Osteocyte (in vitro differentiated cells): ENCODE results near the gene BCL2L11. TPM values are rescaled to one million over a fixed set of nuclear protein-coding genes. Genes with fewer than 3 reads are reported as not detected.

Experiments used
- DNase-seq: peaks from one replicate; pipeline ENCODE4 v3.0.0; 2021; ENCODE audit warnings: mixed read lengths; ENCODE audit not compliant: unreplicated experiment; ENCODE audit errors: extremely low spot score
- H3K27ac Mint-ChIP-seq: one replicate; pipeline ENCODE4 v1.8.0; 2021; ENCODE audit warnings: mild to moderate bottlenecking, mixed read lengths; ENCODE audit not compliant: unreplicated experiment
- H3K27me3 Mint-ChIP-seq: one replicate; pipeline ENCODE4 v1.8.0; 2021; ENCODE audit warnings: mixed read lengths; ENCODE audit not compliant: unreplicated experiment
- H3K36me3 Mint-ChIP-seq: one replicate; pipeline ENCODE4 v1.8.0; 2021; ENCODE audit warnings: mixed read lengths; ENCODE audit not compliant: unreplicated experiment
- H3K4me1 Mint-ChIP-seq: one replicate; pipeline ENCODE4 v1.8.0; 2021; ENCODE audit warnings: mixed read lengths; ENCODE audit not compliant: unreplicated experiment
- H3K4me3 Mint-ChIP-seq: one replicate; pipeline ENCODE4 v1.8.0; 2021; ENCODE audit warnings: mild to moderate bottlenecking, moderate library complexity, mixed read lengths; ENCODE audit not compliant: unreplicated experiment
- H3K9me3 Mint-ChIP-seq: one replicate; pipeline ENCODE4 v1.8.0; 2021; ENCODE audit warnings: mixed read lengths; ENCODE audit not compliant: unreplicated experiment
- CTCF ChIP-seq: fragments of 200-600 bp; sonication (generic); IDR thresholded peaks from 2 replicates; pipeline ENCODE4 v1.5.0; 2021; ENCODE audit warnings: antibody characterized with exemption, mild to moderate bottlenecking, moderate library complexity
- total RNA-seq: library from RNA; stranded (reverse); gene quantifications from 2 replicates; pipeline ENCODE4 v1.2.1, GENCODE V29; 2021

BCL2L11 gene
- total RNA-seq, 1 donor from 2014 or later: 38.9 TPM

GRCh38 chr2:111156529-111156928, 35.8 kb downstream of the BCL2L11 start:
- H3K27ac Mint-ChIP-seq: no peak overlapping the region

GRCh38 chr2:111157071-111157661, 36.5 kb downstream of the BCL2L11 start:
- no peak for DNase-seq
- Mint-ChIP-seq H3K9me3 (no peaks in the 10 kb centered on the region), H3K36me3 (peaks cover 60% of the 10 kb centered on the region), H3K4me1 (peaks cover 24% of the 10 kb centered on the region), H3K27ac (no peak overlapping the region), H3K4me3 (no peak overlapping the region), H3K27me3 (no peaks in the 10 kb centered on the region)
- no peak for TF ChIP-seq CTCF

More at GRCh38 chr2:111156529-111156928, 35.8 kb downstream of the BCL2L11 start:
- TF ChIP-seq CTCF: no peak
- Mint-ChIP-seq H3K9me3 (no peaks in the 10 kb centered on the region), H3K4me1 (peaks cover 23% of the 10 kb centered on the region), H3K36me3 (peaks cover 62% of the 10 kb centered on the region), H3K4me3 (no peak overlapping the region), H3K27me3 (no peaks in the 10 kb centered on the region)
- DNase-seq: no peak

- DNase-seq: no peak
- Mint-ChIP-seq H3K9me3 (no peaks in the 10 kb centered on the region), H3K36me3 (peaks cover 59% of the 10 kb centered on the region), H3K4me3 (no peak overlapping the region), H3K4me1 (peaks cover 27% of the 10 kb centered on the region), H3K27ac (no peak overlapping the region), H3K27me3 (no peaks in the 10 kb centered on the region)
- no peak for TF ChIP-seq CTCF
Measured at GRCh38 chr2:111157798-111158197, 37.1 kb downstream of the BCL2L11 start.

GRCh38 chr2:111159641-111160040, 38.9 kb downstream of the BCL2L11 start:
- DNase-seq: no peak
- H3K27me3 Mint-ChIP-seq: no peaks in the 10 kb centered on the region
- peaks cover 34% of the 10 kb centered on the region for H3K4me1 Mint-ChIP-seq
- no peak overlapping the region for H3K27ac Mint-ChIP-seq
- no peak for TF ChIP-seq CTCF
- no peaks in the 10 kb centered on the region for H3K9me3 Mint-ChIP-seq
- H3K4me3 Mint-ChIP-seq: no peak overlapping the region
- peaks cover 54% of the 10 kb centered on the region for H3K36me3 Mint-ChIP-seq

GRCh38 chr2:111160758-111161157, 40.0 kb downstream of the BCL2L11 start:
- no peak for DNase-seq
- no peaks in the 10 kb centered on the region for H3K9me3 Mint-ChIP-seq
- no peaks in the 10 kb centered on the region for H3K27me3 Mint-ChIP-seq
- no peak overlapping the region for H3K4me3 Mint-ChIP-seq
- H3K27ac Mint-ChIP-seq: peak overlapping the region; percentile 72
- TF ChIP-seq CTCF: no peak
- peaks cover 54% of the 10 kb centered on the region for H3K36me3 Mint-ChIP-seq
- H3K4me1 Mint-ChIP-seq: peaks cover 44% of the 10 kb centered on the region
